Spleen (tissue), 7 donors: ENCODE data around the gene ARHGAP19.

ENCODE experiments used
- POLR2A ChIP-seq, 3 donors: fragments of 450-650 bp; IDR thresholded peaks; one replicate each; pipeline ENCODE4 v1.5.1; 2017; ENCODE audit warnings: antibody characterized with exemption in 3 of 3, mild to moderate bottlenecking in 1 of 3
- POLR2AphosphoS5 ChIP-seq, 3 donors: sonication (generic); formaldehyde crosslinking; IDR thresholded peaks; one replicate each; pipeline ENCODE4 v1.5.1; 2017; ENCODE audit warnings: antibody characterized with exemption in 3 of 3
- TF ChIP-seq, protein P1 (sequence below), 11 experiments: fragments of 200-600 bp in 7 of 11; fragments of 450-650 bp in 4 of 11; sonication (generic) in 4 of 11; IDR thresholded peaks in 8 of 11; conservative IDR thresholded peaks in 3 of 11; 1 replicate in 7 of 11; 2 replicates in 4 of 11; pipeline versions ENCODE4 v1.4.0 to v1.8.0; 2016 to 2021; ENCODE audit warnings: antibody characterized with exemption in 11 of 11, inconsistent platforms in 4 of 11, mild to moderate bottlenecking in 1 of 11
- donor health status: DM: no; HTN: no; CAD: no; lungs with moderate emphysema.
- donor health status: DM: no; HTN: no; CAD: no.
- donor health status: DM: no; HTN: no; CAD: no.

DNA sequence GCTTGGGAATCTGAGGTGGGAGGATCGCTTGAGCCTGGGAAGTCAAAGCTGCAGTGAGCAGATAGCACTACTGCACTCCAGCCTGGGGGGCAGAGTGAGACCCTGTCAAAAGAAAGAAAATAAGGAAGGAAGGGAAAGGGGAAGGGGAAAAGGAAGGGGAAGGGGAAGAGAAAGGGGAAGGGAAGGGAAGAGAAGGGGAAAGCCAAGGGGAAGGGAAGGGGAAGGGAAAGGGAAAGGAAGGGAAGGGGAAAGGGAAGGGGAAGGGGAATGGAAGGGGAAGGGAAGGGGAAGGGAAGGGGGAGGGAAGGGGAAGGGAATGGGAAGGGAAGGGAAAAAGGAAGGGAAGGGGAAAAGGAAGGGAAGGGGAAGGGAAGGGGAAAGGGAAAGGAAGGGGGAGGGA is 41.5 kb downstream of the ARHGAP19 start:
- TF ChIP-seq, protein P1, sequence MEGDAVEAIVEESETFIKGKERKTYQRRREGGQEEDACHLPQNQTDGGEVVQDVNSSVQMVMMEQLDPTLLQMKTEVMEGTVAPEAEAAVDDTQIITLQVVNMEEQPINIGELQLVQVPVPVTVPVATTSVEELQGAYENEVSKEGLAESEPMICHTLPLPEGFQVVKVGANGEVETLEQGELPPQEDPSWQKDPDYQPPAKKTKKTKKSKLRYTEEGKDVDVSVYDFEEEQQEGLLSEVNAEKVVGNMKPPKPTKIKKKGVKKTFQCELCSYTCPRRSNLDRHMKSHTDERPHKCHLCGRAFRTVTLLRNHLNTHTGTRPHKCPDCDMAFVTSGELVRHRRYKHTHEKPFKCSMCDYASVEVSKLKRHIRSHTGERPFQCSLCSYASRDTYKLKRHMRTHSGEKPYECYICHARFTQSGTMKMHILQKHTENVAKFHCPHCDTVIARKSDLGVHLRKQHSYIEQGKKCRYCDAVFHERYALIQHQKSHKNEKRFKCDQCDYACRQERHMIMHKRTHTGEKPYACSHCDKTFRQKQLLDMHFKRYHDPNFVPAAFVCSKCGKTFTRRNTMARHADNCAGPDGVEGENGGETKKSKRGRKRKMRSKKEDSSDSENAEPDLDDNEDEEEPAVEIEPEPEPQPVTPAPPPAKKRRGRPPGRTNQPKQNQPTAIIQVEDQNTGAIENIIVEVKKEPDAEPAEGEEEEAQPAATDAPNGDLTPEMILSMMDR (IDR thresholded peaks at IDR 0.05 in 8 of 11, conservative IDR thresholded peaks at IDR 0.05 in 3 of 11): no peak
- TF ChIP-seq POLR2A (IDR thresholded peaks at IDR 0.05) (no peak), POLR2AphosphoS5 (IDR thresholded peaks at IDR 0.05) (no peak)
